CD4-positive, alpha-beta memory T cell (primary cell): ENCODE data around the gene ZP2. TPM values are rescaled to one million over a fixed set of nuclear protein-coding genes. Genes with fewer than 3 reads are reported as not detected.
"Not testable (repeated sequence)": the region's sequence is repeated elsewhere in the genome, so short reads cannot be mapped to it uniquely, and the experiment has no call there.

ENCODE experiments used
- CTCF ChIA-PET: fragments of 350-600 bp; sonication (Branson Sonifier 250); formaldehyde crosslinking; loops from one replicate; lab custom pipeline; 2021; ENCODE audit warnings: inconsistent platforms; ENCODE audit not compliant: partially characterized antibody; lab: Charles Lee
- POLR2A ChIA-PET: fragments of 350-600 bp; sonication (Branson Sonifier 250); formaldehyde crosslinking; loops from one replicate; lab custom pipeline; 2021; ENCODE audit not compliant: partially characterized antibody; lab: Charles Lee
- DNase-seq, 5 donors: peaks; one replicate each; pipeline versions ENCODE4 v3.0.0 to v3.0.0-alpha.2; 2020 to 2022; ENCODE audit warnings: mixed read lengths in 1 of 5
- H3K27ac ChIP-seq: one replicate; pipeline ENCODE4 v1.7.0; 2013; ENCODE audit warnings: low read depth, low read length
- H3K27me3 ChIP-seq: 2 replicates; pipeline ENCODE4 v1.7.0; 2013; ENCODE audit warnings: mild to moderate bottlenecking, low read length, moderate library complexity; ENCODE audit not compliant: insufficient read depth
- H3K36me3 ChIP-seq: 2 replicates; pipeline ENCODE4 v1.7.0; 2013; ENCODE audit warnings: mild to moderate bottlenecking, low read length, moderate library complexity; ENCODE audit not compliant: insufficient read depth
- H3K4me1 ChIP-seq: 2 replicates; pipeline ENCODE4 v1.7.0; 2013; ENCODE audit warnings: mild to moderate bottlenecking, low read length, moderate library complexity; ENCODE audit not compliant: insufficient read depth
- H3K4me3 ChIP-seq, 2 donors: one replicate each; pipeline ENCODE4 v1.7.0; 2013; ENCODE audit warnings: low read length in 2 of 2, mild to moderate bottlenecking in 1 of 2
- H3K9me3 ChIP-seq, 2 donors: one replicate each; pipeline ENCODE4 v1.7.0; 2013; ENCODE audit warnings: low read length in 2 of 2, control low read depth in 1 of 2; ENCODE audit not compliant: control insufficient read depth in 1 of 2
- H3K27ac Mint-ChIP-seq, 7 donors: one replicate each; pipeline ENCODE4 v1.8.0; 2020 to 2021; ENCODE audit warnings: mixed read lengths in 7 of 7, mild to moderate bottlenecking in 6 of 7, inconsistent platforms in 3 of 7, moderate library complexity in 3 of 7
- H3K27me3 Mint-ChIP-seq, 2 donors: one replicate each; pipeline ENCODE4 v1.8.0; 2020 to 2021; ENCODE audit warnings: mixed read lengths in 2 of 2
- H3K36me3 Mint-ChIP-seq, 2 donors: one replicate each; pipeline ENCODE4 v1.8.0; 2020 to 2021; ENCODE audit warnings: mixed read lengths in 2 of 2, inconsistent platforms in 1 of 2, mild to moderate bottlenecking in 1 of 2
- H3K4me1 Mint-ChIP-seq, 4 donors: one replicate each; pipeline ENCODE4 v1.8.0; 2020 to 2021; ENCODE audit warnings: mixed read lengths in 4 of 4, mild to moderate bottlenecking in 1 of 4
- H3K4me3 Mint-ChIP-seq, 8 donors: one replicate each; pipeline ENCODE4 v1.8.0; 2020 to 2021; ENCODE audit warnings: mixed read lengths in 8 of 8, mild to moderate bottlenecking in 7 of 8, moderate library complexity in 6 of 8, inconsistent platforms in 3 of 8
- H3K9me3 Mint-ChIP-seq, 8 donors: one replicate each; pipeline ENCODE4 v1.8.0; 2020 to 2021; ENCODE audit warnings: mixed read lengths in 8 of 8, mild to moderate bottlenecking in 5 of 8, inconsistent platforms in 3 of 8, moderate library complexity in 1 of 8
- intact Hi-C: fragments of 100-400 bp; cut with micrococcal nuclease; formaldehyde crosslinking; loops from one replicate; pipeline ENCODE4 v1.15.1; 2023
- polyA plus RNA-seq, 2 donors: library from polyadenylated mRNA; unstranded; fragments of 300-500 nt; fragmentation: Illumina TruSeq; gene quantifications; one replicate each; pipeline ENCODE4 v1.2.3, GENCODE V29; 2021
- total RNA-seq, 2 experiments: library from RNA; stranded (reverse); gene quantifications; one replicate each; pipeline ENCODE4 v1.2.3, GENCODE V29; 2021

The ZP2 gene
- total and polyA plus RNA-seq, 4 experiments from 2014 or later = not detected

DNA sequence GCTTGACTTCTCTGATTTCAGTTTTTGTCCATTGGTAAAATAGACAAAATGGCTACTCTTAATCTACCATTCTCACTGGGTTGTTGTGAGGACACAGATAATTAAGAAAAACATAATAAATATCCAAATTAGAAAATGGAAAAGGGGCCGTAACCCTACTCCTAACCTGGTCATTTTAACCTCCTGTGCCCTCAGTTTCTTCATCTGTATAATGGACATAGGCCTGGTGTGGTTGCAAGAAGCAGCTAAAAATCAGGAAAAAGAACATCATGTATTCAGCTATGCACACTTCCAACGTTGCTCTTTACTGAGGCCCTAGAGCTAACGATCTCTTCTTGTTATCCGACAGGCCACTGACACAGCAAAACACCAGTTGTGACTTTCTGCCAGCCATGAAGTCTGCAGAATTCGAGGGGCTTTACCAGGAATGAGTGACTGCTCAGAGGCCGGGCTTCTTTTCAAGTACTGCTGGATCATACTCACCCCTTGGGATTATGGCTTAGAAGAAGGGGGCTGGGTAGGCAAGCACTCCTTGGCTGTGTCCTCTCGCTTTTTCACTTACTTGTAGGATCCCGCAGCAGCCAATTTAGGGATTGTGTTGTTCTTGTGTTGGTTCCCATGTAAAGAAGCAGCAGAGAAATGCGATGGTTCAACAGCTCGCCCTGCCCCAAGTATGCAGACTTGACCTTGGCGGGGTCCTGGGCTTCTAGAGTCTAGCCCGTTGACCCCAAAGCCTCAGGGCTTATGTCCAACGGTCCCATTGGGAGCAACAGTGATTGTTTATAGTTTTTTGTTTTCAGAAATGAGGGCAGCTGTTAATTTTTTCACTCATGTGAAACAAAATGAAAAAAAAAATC is 32.0 kb downstream of the ZP2 start:
- no peaks in the 10 kb centered on the region for H3K27me3 Mint-ChIP-seq
- H3K9me3 Mint-ChIP-seq = peaks cover 0 to 5% (median 0%) of the 10 kb centered on the region in 8 donors
- H3K4me1 Mint-ChIP-seq = no peaks in the 10 kb centered on the region
- peaks cover 66 to 68% of the 10 kb centered on the region in 2 donors for H3K36me3 Mint-ChIP-seq
- Histone ChIP-seq H3K4me1 (no peaks in the 10 kb centered on the region), H3K27me3 (no peaks in the 10 kb centered on the region), H3K4me3 (no peak overlapping the region), H3K27ac (no peak overlapping the region), H3K36me3 (peaks cover 18% of the 10 kb centered on the region), H3K9me3 (no peaks in the 10 kb centered on the region)
- intact Hi-C loops = no loop called here
- H3K4me3 Mint-ChIP-seq = no peak overlapping the region
- CTCF ChIA-PET = no interaction called here
- H3K27ac Mint-ChIP-seq = no peak overlapping the region
- POLR2A ChIA-PET = interaction anchor here (1.2 kb wide), 1 partner anchor 10 kb away, joined by 3 read pairs; no protein-coding TSS in a partner anchor
- no peak for DNase-seq

- POLR2A ChIA-PET = no interaction called here
- Mint-ChIP-seq H3K4me3 (no peak overlapping the region), H3K9me3 (peaks cover 0 to 5% (median 0%) of the 10 kb centered on the region in 8 donors), H3K4me1 (no peaks in the 10 kb centered on the region), H3K27ac (no peak overlapping the region), H3K36me3 (peaks cover 63 to 72% of the 10 kb centered on the region in 2 donors), H3K27me3 (no peaks in the 10 kb centered on the region)
- H3K4me1 ChIP-seq = no peaks in the 10 kb centered on the region
- CTCF ChIA-PET = no interaction called here
- H3K27ac ChIP-seq = no peak overlapping the region
- no peaks in the 10 kb centered on the region for H3K9me3 ChIP-seq
- intact Hi-C loops = no loop called here
- no peak for DNase-seq
- H3K36me3 ChIP-seq = peaks cover 24% of the 10 kb centered on the region
- H3K27me3 ChIP-seq = no peaks in the 10 kb centered on the region
- no peak overlapping the region for H3K4me3 ChIP-seq
Measured at GRCh38 chr16:21175397-21175796, 36.0 kb downstream of the ZP2 start.

DNA sequence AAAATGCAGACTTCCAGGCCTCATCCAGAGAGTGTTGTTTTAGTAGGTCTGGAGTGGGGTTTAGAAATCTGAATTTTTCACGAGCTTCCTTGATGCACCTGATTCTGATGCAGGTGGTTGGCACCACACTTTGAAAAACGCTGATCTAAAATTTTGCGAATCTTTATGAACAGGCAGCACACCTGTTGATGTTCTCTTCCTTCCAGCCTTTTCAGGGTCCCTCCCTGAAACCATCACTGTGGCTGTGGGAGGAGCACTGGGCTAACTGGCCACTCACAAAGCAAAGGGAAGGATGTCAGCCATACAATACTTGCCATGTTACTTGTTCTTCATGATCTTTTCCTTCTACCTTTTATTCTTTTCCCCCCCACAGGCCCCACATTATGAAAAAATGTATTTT is 38.7 kb downstream of the ZP2 start:
- H3K27ac Mint-ChIP-seq = peak overlapping the region in 1 of 7 donors; percentile 47
- no peak overlapping the region for H3K4me3 Mint-ChIP-seq
- Histone ChIP-seq H3K27me3 (no peaks in the 10 kb centered on the region), H3K4me3 (no peak overlapping the region), H3K4me1 (no peaks in the 10 kb centered on the region), H3K9me3 (no peaks in the 10 kb centered on the region), H3K27ac (no peak overlapping the region), H3K36me3 (peaks cover 17% of the 10 kb centered on the region)
- no peaks in the 10 kb centered on the region for H3K4me1 Mint-ChIP-seq
- no peaks in the 10 kb centered on the region for H3K9me3 Mint-ChIP-seq
- intact Hi-C loops = no loop called here
- DNase-seq = no peak
- POLR2A ChIA-PET = no interaction called here
- peaks cover 44 to 58% of the 10 kb centered on the region in 2 donors for H3K36me3 Mint-ChIP-seq
- CTCF ChIA-PET = no interaction called here
- no peaks in the 10 kb centered on the region for H3K27me3 Mint-ChIP-seq

DNA sequence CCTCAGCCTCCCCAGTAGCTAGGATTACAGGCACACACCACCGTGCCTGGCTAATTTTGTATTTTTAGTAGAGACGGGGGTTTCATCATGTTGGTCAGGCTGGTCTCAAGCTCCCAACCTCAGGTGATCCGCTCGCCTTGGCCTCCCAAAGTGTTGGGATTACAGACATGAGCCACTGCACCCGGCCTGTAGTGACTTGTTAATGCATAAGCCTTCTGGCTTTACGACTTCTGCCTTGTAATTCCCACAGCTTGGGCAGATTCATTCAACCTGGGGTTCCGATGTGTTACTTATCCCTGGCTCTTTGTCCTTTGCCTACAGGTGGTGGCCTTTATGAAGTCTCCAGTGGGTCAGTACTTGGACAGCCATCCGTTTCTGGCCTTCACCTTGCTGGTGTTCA is 41.3 kb downstream of the ZP2 start:
- H3K4me3 ChIP-seq, H3K9me3 Mint-ChIP-seq, H3K27ac Mint-ChIP-seq, H3K27me3 Mint-ChIP-seq, H3K27me3 ChIP-seq, H3K4me1 ChIP-seq, H3K27ac ChIP-seq, H3K4me1 Mint-ChIP-seq, DNase-seq, H3K4me3 Mint-ChIP-seq, intact Hi-C loops, H3K9me3 ChIP-seq: not testable (repeated sequence)
- CTCF ChIA-PET = interaction anchor here (1.6 kb wide), 1 partner anchor 19 kb away, joined by 6 read pairs; no protein-coding TSS in a partner anchor
- POLR2A ChIA-PET = interaction anchor here (1.2 kb wide), 1 partner anchor 9 kb away, joined by 3 read pairs; no protein-coding TSS in a partner anchor
- peaks cover 17% of the 10 kb centered on the region for H3K36me3 ChIP-seq
- H3K36me3 Mint-ChIP-seq = peaks cover 46 to 61% of the 10 kb centered on the region in 2 donors

GRCh38 chr16:21169249-21169981 is 42.0 kb downstream of the ZP2 start:
- Histone ChIP-seq H3K27ac (no peak overlapping the region), H3K9me3 (no peaks in the 10 kb centered on the region), H3K4me1 (no peaks in the 10 kb centered on the region), H3K4me3 (no peak overlapping the region), H3K27me3 (no peaks in the 10 kb centered on the region), H3K36me3 (peaks cover 17% of the 10 kb centered on the region)
- intact Hi-C loops = no loop called here
- Mint-ChIP-seq H3K27me3 (no peaks in the 10 kb centered on the region), H3K27ac (no peak overlapping the region), H3K4me3 (no peak overlapping the region), H3K36me3 (peaks cover 45 to 61% of the 10 kb centered on the region in 2 donors), H3K9me3 (no peaks in the 10 kb centered on the region), H3K4me1 (peaks cover 0 to 6% (median 1%) of the 10 kb centered on the region in 4 donors)
- no peak for DNase-seq
- ChIA-PET CTCF (interaction anchor here (1.6 to 2.0 kb wide), 2 partner anchors 10 to 20 kb away, joined by 6 to 8 read pairs; partner anchors contain the start of gene LDAF1), POLR2A (interaction anchor here (1.2 kb wide), 1 partner anchor 9 kb away, joined by 3 read pairs; no protein-coding TSS in a partner anchor)

DNA sequence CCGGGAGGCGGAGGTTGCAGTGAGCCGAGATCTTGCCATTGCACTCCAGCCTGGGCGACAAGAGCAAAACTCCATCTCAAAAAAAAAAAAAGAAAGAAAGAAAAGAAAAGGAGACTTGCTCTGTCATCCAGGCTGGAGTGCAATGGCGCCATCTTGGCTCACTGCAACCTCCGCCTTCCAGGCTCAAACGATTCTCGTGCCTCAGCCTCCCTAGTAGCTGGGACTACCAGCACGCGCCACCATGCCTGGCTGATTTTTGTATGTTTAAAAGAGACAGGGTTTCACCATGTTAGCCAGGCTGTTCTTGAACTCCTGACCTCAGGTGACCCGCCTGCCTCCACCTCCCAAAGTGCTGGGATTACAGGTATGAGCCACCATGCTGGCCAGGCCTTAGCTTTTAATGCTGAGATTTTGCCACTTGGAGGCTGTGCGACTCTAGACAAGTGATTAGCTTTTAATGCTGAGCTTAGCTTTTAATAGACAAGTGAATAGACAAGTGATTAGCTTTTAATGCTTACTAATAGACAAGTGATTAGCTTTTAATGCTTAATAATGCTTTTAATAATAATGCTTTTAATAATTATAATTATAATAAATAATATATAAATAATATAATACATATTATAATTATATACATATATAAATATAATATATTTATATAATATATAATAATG is 43.3 kb downstream of the ZP2 start:
- H3K27me3 Mint-ChIP-seq = no peaks in the 10 kb centered on the region
- DNase-seq = no peak
- no peak overlapping the region for H3K4me3 Mint-ChIP-seq
- ChIA-PET POLR2A (interaction anchor here (1.5 kb wide), 1 partner anchor 9 kb away, joined by 4 read pairs; the partner anchor contains the start of gene LDAF1), CTCF (interaction anchor here (0.6 to 2.0 kb wide), 2 partner anchors 9 to 905 kb away, joined by 3 to 8 read pairs; partner anchors contain the start of gene LDAF1)
- Histone ChIP-seq H3K27me3 (no peaks in the 10 kb centered on the region), H3K36me3 (peaks cover 18% of the 10 kb centered on the region), H3K4me3 (no peak overlapping the region), H3K4me1 (no peaks in the 10 kb centered on the region), H3K27ac (no peak overlapping the region), H3K9me3 (no peaks in the 10 kb centered on the region)
- peaks cover 38 to 62% of the 10 kb centered on the region in 2 donors for H3K36me3 Mint-ChIP-seq
- no peak overlapping the region for H3K27ac Mint-ChIP-seq
- no peaks in the 10 kb centered on the region for H3K9me3 Mint-ChIP-seq
- peaks cover 0 to 6% (median 2%) of the 10 kb centered on the region in 4 donors for H3K4me1 Mint-ChIP-seq
- intact Hi-C loops = no loop called here
